Fibroblast of villous mesenchyme (primary cell): Measurements from ENCODE around the gene TAB2. TPM values are rescaled to one million over a fixed set of nuclear protein-coding genes. Genes with fewer than 3 reads are reported as not detected.

ENCODE experiments used
- DNase-seq: peaks from one replicate; pipeline ENCODE4 v3.0.0-alpha.2; 2010; ENCODE audit warnings: low read depth
- H3K4me3 ChIP-seq: 2 replicates; pipeline ENCODE4 v1.5.1; 2011; ENCODE audit warnings: low read depth, mild to moderate bottlenecking, low read length
- total RNA-seq: library from RNA; depleted of rRNA; stranded (reverse); fragments of >200 nt; gene quantifications from 2 replicates; pipeline ENCODE4 v1.2.3, GENCODE V29; 2012
- TF ChIP-seq, protein P1 (sequence below): IDR thresholded peaks from 2 replicates; pipeline ENCODE4 v1.5.1; 2012; ENCODE audit warnings: low read depth, mild to moderate bottlenecking, low read length; ENCODE audit not compliant: insufficient read depth

Gene TAB2
- total RNA-seq, 1 donor: 36.3 TPM

- no peak overlapping the region for H3K4me3 ChIP-seq
- TF ChIP-seq, protein P1, sequence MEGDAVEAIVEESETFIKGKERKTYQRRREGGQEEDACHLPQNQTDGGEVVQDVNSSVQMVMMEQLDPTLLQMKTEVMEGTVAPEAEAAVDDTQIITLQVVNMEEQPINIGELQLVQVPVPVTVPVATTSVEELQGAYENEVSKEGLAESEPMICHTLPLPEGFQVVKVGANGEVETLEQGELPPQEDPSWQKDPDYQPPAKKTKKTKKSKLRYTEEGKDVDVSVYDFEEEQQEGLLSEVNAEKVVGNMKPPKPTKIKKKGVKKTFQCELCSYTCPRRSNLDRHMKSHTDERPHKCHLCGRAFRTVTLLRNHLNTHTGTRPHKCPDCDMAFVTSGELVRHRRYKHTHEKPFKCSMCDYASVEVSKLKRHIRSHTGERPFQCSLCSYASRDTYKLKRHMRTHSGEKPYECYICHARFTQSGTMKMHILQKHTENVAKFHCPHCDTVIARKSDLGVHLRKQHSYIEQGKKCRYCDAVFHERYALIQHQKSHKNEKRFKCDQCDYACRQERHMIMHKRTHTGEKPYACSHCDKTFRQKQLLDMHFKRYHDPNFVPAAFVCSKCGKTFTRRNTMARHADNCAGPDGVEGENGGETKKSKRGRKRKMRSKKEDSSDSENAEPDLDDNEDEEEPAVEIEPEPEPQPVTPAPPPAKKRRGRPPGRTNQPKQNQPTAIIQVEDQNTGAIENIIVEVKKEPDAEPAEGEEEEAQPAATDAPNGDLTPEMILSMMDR: no peak
- DNase-seq: no peak
These were observed 6.2 kb upstream of the TAB2 start for GRCh38 chr6:149311293-149311692.

DNA sequence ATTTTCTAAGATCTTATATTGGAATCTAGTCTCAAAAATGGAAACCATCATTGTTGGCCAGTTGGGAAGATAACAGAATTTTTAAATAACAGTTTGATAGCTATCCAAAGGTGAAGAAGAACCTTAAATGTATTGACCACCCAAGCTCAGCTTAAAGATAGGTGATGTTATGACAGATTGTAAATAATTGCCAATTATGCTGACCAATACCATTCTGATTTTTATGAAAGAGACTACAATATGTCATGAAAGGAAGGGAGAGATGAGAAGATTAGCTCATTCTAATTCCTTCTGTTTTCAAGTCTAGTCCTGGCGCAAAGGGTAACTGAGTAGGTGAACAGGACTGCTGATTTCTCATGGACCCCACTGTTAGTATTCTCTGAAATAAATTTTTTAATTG lies 5.7 kb upstream of the TAB2 start:
- TF ChIP-seq, protein P1: no peak
- H3K4me3 ChIP-seq: no peak overlapping the region
- DNase-seq: no peak

GRCh38 chr6:149313070-149313469 lies 4.4 kb upstream of the TAB2 start:
- H3K4me3 ChIP-seq: no peak overlapping the region
- no peak for DNase-seq
- TF ChIP-seq, protein P1: no peak

- H3K4me3 ChIP-seq: no peak overlapping the region
- TF ChIP-seq, protein P1: no peak
- no peak for DNase-seq
These were observed 3.7 kb upstream of the TAB2 start for GRCh38 chr6:149313861-149314260.

DNA sequence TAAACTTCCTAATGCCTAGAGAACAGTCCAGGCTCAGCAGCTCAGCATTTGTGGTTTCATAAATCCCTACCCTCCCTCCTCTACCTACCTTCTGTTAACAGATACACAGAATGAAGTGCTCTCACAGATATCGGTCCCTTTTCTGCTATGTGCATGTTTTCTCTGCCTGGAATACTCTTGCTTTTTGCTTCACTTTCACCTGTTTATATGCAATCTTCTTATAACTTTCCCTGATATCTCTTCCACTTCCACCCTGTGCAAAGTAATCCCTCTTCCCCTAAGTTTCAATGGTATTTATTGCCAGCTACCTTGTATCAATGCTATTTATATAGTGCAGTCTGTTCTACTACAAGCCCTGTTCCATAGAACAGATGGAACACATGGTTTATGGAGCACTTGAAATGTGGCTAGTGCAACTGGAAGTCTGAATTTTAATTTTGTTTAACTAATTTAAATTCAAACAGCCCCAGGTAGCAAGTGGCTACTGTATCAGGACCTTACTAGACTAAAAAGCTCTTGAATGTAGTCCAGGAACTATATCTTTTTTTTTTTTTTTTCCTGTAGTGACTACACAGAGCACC lies 3.1 kb upstream of the TAB2 start:
- TF ChIP-seq, protein P1: no peak
- no peak for DNase-seq
- H3K4me3 ChIP-seq: no peak overlapping the region

DNA sequence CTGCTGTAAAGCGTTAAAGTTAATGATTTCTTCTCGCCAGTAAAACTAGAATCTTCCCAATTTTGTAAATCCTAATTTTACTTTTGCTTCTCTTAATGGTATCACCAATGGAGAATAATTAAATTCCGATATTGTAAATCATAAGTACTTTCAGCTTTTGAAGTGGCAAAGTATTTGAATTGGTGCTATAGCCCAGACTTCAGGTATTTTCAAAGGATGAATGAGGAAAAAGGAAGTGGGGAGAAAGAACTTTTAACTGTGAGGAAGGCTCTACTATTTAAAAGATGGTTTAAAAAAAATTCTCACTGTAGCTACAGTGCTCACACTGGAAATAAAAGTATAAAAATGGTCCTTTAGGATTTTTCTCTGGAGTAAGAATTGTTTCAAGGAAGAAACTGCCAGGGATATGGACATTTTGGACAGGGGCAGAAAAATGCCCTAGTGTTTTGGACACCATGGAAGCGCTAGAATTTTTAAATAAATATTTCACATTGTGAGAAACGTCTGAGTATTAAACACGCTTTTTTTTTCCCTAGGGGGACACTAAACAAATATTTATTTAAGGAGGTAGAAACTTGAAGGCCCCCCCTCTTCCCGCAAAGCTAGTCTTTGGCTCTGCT lies 1.3 kb upstream of the TAB2 start:
- DNase-seq: no peak
- H3K4me3 ChIP-seq: peak overlapping the region; percentile 90

More for the DNA sequence above, 1.3 kb upstream of the TAB2 start:
- TF ChIP-seq, protein P1: no peak
